GM12878 (cell line): ENCODE data around the gene IP6K3. TPM values are rescaled to one million over a fixed set of nuclear protein-coding genes. Genes with fewer than 3 reads are reported as not detected.

Experiments
- ATAC-seq: fragments of 200-7000 bp; cut with Tn5 transposase; 3 replicates; pipeline ENCODE4 v1.9.1; 2020; ENCODE audit warnings: mild to moderate bottlenecking, moderate library complexity
- BruUV-seq: library from RNA; stranded (reverse); fragments of 400-500 nt; replicated peaks from 2 replicates; lab custom pipeline; 2021; lab: Mats Ljungman, UMichigan
- CTCF ChIA-PET: fragments of 300-600 bp; sonication (Branson Sonifier 250); formaldehyde crosslinking; extraction: SDS; loops from one replicate; lab custom pipeline; 2021; ENCODE audit warnings: inconsistent platforms; lab: Yijun Ruan, JAX
- POLR2A ChIA-PET: fragments of 350-600 bp; formaldehyde crosslinking; extraction: SDS; loops from one replicate; lab custom pipeline; 2021; ENCODE audit warnings: inconsistent platforms; lab: Charles Lee
- RAD21 ChIA-PET: fragments of 300-600 bp; sonication (Branson Sonifier 250); formaldehyde crosslinking; loops from one replicate; lab custom pipeline; 2023; ENCODE audit warnings: antibody characterized with exemption; ENCODE audit not compliant: unreplicated experiment; lab: Charles Lee
- SMC1A ChIA-PET: fragments of 300-600 bp; sonication (Branson Sonifier 250); formaldehyde crosslinking; loops from one replicate; lab custom pipeline; 2023; ENCODE audit not compliant: unreplicated experiment, uncharacterized antibody; lab: Charles Lee
- DNase-seq: peaks from one replicate; pipeline ENCODE4 v3.0.0-alpha.2; 2011; ENCODE audit warnings: low read depth, low spot score
- FAIRE-seq: peaks from 3 replicates; lab custom pipeline; 2011; peaks lifted over from hg19 to GRCh38; lab: Jason Lieb, UNC
- H2AFZ ChIP-seq: 2 replicates; pipeline ENCODE4 v1.6.0; 2011; ENCODE audit warnings: low read depth, low read length, control low read depth; ENCODE audit not compliant: control insufficient read depth
- H3K27ac ChIP-seq: 2 replicates; pipeline ENCODE4 v1.5.1; 2011; ENCODE audit warnings: control low read depth; ENCODE audit not compliant: control insufficient read depth, insufficient read depth
- H3K27me3 ChIP-seq, 2 experiments: replicated peaks in 1 of 2; 2 replicates each; pipeline versions ENCODE4 v1.6.0 to v1.6.1; 2011; ENCODE audit warnings: low read length in 1 of 2; ENCODE audit not compliant: control insufficient read depth in 2 of 2, insufficient read depth in 2 of 2
- H3K36me3 ChIP-seq, 2 experiments: 2 replicates each; pipeline ENCODE4 v1.5.1; 2011; ENCODE audit warnings: low read length in 1 of 2; ENCODE audit not compliant: control insufficient read depth in 2 of 2, insufficient read depth in 2 of 2
- H3K4me1 ChIP-seq: 2 replicates; pipeline ENCODE4 v1.6.1; 2011; ENCODE audit warnings: mild to moderate bottlenecking, low read length, moderate library complexity, mixed read lengths; ENCODE audit not compliant: control insufficient read depth, insufficient read depth
- H3K4me2 ChIP-seq: 2 replicates; pipeline ENCODE4 v1.6.0; 2011; ENCODE audit warnings: control low read depth; ENCODE audit not compliant: control insufficient read depth, insufficient read depth
- H3K4me3 ChIP-seq: fragments of 200-600 bp; sonication (generic); 2 replicates; pipeline ENCODE4 v1.5.1; 2016
- H3K79me2 ChIP-seq: 2 replicates; pipeline ENCODE4 v1.6.0; 2011; ENCODE audit warnings: low read length; ENCODE audit not compliant: control insufficient read depth, insufficient read depth
- H3K9ac ChIP-seq: 2 replicates; pipeline ENCODE4 v1.8.0; 2011; ENCODE audit warnings: low read length, control low read depth, mixed read lengths; ENCODE audit not compliant: control insufficient read depth, insufficient read depth
- H3K9me3 ChIP-seq: replicated peaks from 3 replicates; pipeline ENCODE4 v1.5.1; 2011; ENCODE audit warnings: mild to moderate bottlenecking, low read length; ENCODE audit not compliant: control insufficient read depth, insufficient read depth
- H4K20me1 ChIP-seq: 2 replicates; pipeline ENCODE4 v1.6.0; 2011; ENCODE audit not compliant: control insufficient read depth, insufficient read depth
- ASH2L ChIP-seq: fragments of 300-600, 200-600 bp; sonication (generic); IDR thresholded peaks from 2 replicates; pipeline ENCODE4 v1.6.1; 2017; ENCODE audit warnings: low read depth, mild to moderate bottlenecking, borderline replicate concordance
- BACH1 ChIP-seq: fragments of 450-650 bp; IDR thresholded peaks from 2 replicates; pipeline ENCODE4 v1.6.1; 2017; ENCODE audit warnings: mild to moderate bottlenecking, borderline replicate concordance
- CBX3 ChIP-seq: fragments of 200-600 bp; sonication (generic); IDR thresholded peaks from 2 replicates; pipeline ENCODE4 v1.6.1; 2016; ENCODE audit warnings: low read depth, borderline replicate concordance
- CEBPB ChIP-seq, 2 experiments: fragments of 150-350 bp in 1 of 2; IDR thresholded peaks; 2 replicates each; pipeline ENCODE4 v1.6.1; 2012 to 2014; ENCODE audit warnings: low read depth in 2 of 2, low read length in 2 of 2, borderline replicate concordance in 1 of 2, inconsistent platforms in 1 of 2
- FOS ChIP-seq: IDR thresholded peaks from 3 replicates; pipeline ENCODE4 v1.6.1; 2011; ENCODE audit warnings: borderline replicate concordance; ENCODE audit not compliant: insufficient read length; ENCODE audit errors: extremely low read depth
- FOXM1 ChIP-seq: IDR thresholded peaks from 2 replicates; pipeline ENCODE4 v1.6.1; 2012; ENCODE audit warnings: low read depth, mild to moderate bottlenecking, inconsistent platforms, low read length, moderate library complexity
- MYB ChIP-seq: fragments of 150-350 bp; IDR thresholded peaks from 2 replicates; pipeline ENCODE4 v1.6.1; 2014; ENCODE audit warnings: mild to moderate bottlenecking, low read depth, low read length, borderline replicate concordance
- SMAD5 ChIP-seq: IDR thresholded peaks from 2 replicates; pipeline ENCODE4 v1.6.1; 2016; ENCODE audit warnings: antibody characterized with exemption, low read depth
- TAF1 ChIP-seq: IDR thresholded peaks from 2 replicates; pipeline ENCODE4 v1.6.1; 2011; ENCODE audit warnings: mild to moderate bottlenecking, low read depth, low read length, borderline replicate concordance
- USF1 ChIP-seq: IDR thresholded peaks from 2 replicates; pipeline ENCODE4 v1.6.1; 2011; ENCODE audit warnings: borderline replicate concordance, low read depth, mild to moderate bottlenecking, moderate library complexity, mixed read lengths, low read length; ENCODE audit not compliant: insufficient read depth; ENCODE audit errors: extremely low read length
- ZNF24 ChIP-seq: fragments of 450-650 bp; IDR thresholded peaks from 2 replicates; pipeline ENCODE4 v1.6.1; 2017; ENCODE audit warnings: antibody characterized with exemption, mild to moderate bottlenecking
- ZNF274 ChIP-seq: IDR thresholded peaks from one replicate; pipeline ENCODE4 v1.8.0; 2011; ENCODE audit not compliant: insufficient read length, insufficient read depth
- WGBS: methylation state at CpG from one replicate; pipeline ENCODE4 v1.1.6; 2016; ENCODE audit warnings: low lambda C conversion rate; ENCODE audit not compliant: insufficient replicate concordance, insufficient coverage; ENCODE audit errors: missing lambda C conversion rate; 5-methylcytosine and 5-hydroxymethylcytosine counted together
- in situ Hi-C: fragments of 300-500 bp; cut with MboI; formaldehyde crosslinking; loops from 9 replicates; pipeline ENCODE4 v1.14.3; 2018; ENCODE audit warnings: mixed read lengths
- intact Hi-C: fragments of 100-400 bp; cut with micrococcal nuclease; formaldehyde crosslinking; loops from one replicate; pipeline ENCODE4 v1.14.2; 2022; ENCODE audit not compliant: unreplicated experiment
- polyA plus RNA-seq, 11 experiments: library from polyadenylated mRNA; depleted of rRNA in 4 of 11; unstranded in 6 of 11; stranded (reverse) in 5 of 11; fragments of >200 nt; fragmentation: Nextera tagmentation in 4 of 11; fragmentation: Illumina TruSeq in 1 of 11; extraction: Ambion mirVana in 4 of 11; extraction: Trizol in 1 of 11; gene quantifications; 1 replicate in 1 of 11; 2 replicates in 10 of 11; pipeline versions ENCODE4 v1.2.1 to v1.2.3, GENCODE V29; 2011 to 2016; ENCODE audit warnings: inconsistent platforms in 2 of 11, missing spikeins in 2 of 11, low read depth in 1 of 11
- total RNA-seq, 4 experiments: library from RNA; depleted of rRNA in 3 of 4; stranded (reverse); fragments of >200 nt in 3 of 4; fragmentation: Illumina TruSeq in 1 of 4; extraction: Trizol in 1 of 4; gene quantifications; 2 replicates each; pipeline versions ENCODE4 v1.2.1 to v1.2.3, GENCODE V29; 2013 to 2021
- TF ChIP-seq, protein P1 (sequence below): IDR thresholded peaks from 2 replicates; pipeline ENCODE4 v1.6.1; 2012; ENCODE audit warnings: low read depth, low read length, improper control_type of control experiment
- TF ChIP-seq, protein P2 (sequence below): IDR thresholded peaks from 2 replicates; pipeline ENCODE4 v1.6.1; 2012; ENCODE audit warnings: low read depth, low read length, improper control_type of control experiment

The IP6K3 gene
- total and polyA plus RNA-seq, 10 of the 15 experiments (the other 5 are each of a cell fraction or from before 2014, with no cell fraction given), result 0.02 to 0.15 (median 0.09) TPM; not detected in 7

- no peak overlapping the region for H2AFZ ChIP-seq
- H3K79me2 ChIP-seq, result peaks cover 10% of the 10 kb centered on the region
- no peak for ATAC-seq
- H3K9me3 ChIP-seq, result no peaks in the 10 kb centered on the region
- no peak overlapping the region for H3K4me3 ChIP-seq
- ChIA-PET CTCF (interaction anchor here (1.1 to 1.2 kb wide), 2 partner anchors 12 to 315 kb away, joined by 4 to 5 read pairs; no protein-coding TSS in a partner anchor), RAD21 (interaction anchor here (0.7 kb wide), 1 partner anchor 13 kb away, joined by 3 read pairs; no protein-coding TSS in a partner anchor), SMC1A (interaction anchor here (1.0 to 4.7 kb wide), 2 partner anchors 11 to 32 kb away, joined by 3 to 27 read pairs; no protein-coding TSS in a partner anchor), POLR2A (no interaction called here)
- TF ChIP-seq ZNF274, result no peak
- no peak for TF ChIP-seq MYB
- TF ChIP-seq BACH1, result no peak
- no peak for TF ChIP-seq ASH2L
- no peak for TF ChIP-seq TAF1
- no peak for TF ChIP-seq FOS
- no peak for TF ChIP-seq ZNF24
- no peak for TF ChIP-seq SMAD5
- TF ChIP-seq, protein P1, sequence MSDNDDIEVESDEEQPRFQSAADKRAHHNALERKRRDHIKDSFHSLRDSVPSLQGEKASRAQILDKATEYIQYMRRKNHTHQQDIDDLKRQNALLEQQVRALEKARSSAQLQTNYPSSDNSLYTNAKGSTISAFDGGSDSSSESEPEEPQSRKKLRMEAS, result no peak
- no peak for TF ChIP-seq FOXM1
- no peak for TF ChIP-seq CBX3
- TF ChIP-seq USF1, result no peak
- TF ChIP-seq, protein P2, sequence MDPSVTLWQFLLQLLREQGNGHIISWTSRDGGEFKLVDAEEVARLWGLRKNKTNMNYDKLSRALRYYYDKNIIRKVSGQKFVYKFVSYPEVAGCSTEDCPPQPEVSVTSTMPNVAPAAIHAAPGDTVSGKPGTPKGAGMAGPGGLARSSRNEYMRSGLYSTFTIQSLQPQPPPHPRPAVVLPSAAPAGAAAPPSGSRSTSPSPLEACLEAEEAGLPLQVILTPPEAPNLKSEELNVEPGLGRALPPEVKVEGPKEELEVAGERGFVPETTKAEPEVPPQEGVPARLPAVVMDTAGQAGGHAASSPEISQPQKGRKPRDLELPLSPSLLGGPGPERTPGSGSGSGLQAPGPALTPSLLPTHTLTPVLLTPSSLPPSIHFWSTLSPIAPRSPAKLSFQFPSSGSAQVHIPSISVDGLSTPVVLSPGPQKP, result no peak
- TF ChIP-seq CEBPB (IDR thresholded peaks at IDR 0.05; ENCODE audit: borderline replicate concordance in 1 of 2, low read depth in 2 of 2, low read length in 2 of 2), result no peak
- no peak for DNase-seq
- no peak overlapping the region for H3K9ac ChIP-seq
- peaks cover 28% of the 10 kb centered on the region for H3K4me1 ChIP-seq
- H3K27me3 ChIP-seq, result no peaks in the 10 kb centered on the region
- FAIRE-seq, result no peak
- no peaks in the 10 kb centered on the region for H4K20me1 ChIP-seq
- WGBS, result 53% methylated on average over 2 of the region's 3 CpGs
- no peak overlapping the region for H3K27ac ChIP-seq
- H3K36me3 ChIP-seq, result no peaks in the 10 kb centered on the region; a peak in 2 of 4 replicates
- no peak overlapping the region for H3K4me2 ChIP-seq
- in situ Hi-C loops, result no loop called here
- BruUV-seq, result no TSS peak
- intact Hi-C loops, result no loop called here
Measured at GRCh38 chr6:33712914-33713313, 33.8 kb downstream of the IP6K3 start.
